Measurements from ENCODE around the gene DCBLD2. TPM values are rescaled to one million over a fixed set of nuclear protein-coding genes. Genes with fewer than 3 reads are reported as not detected.

Gene DCBLD2, protein sequence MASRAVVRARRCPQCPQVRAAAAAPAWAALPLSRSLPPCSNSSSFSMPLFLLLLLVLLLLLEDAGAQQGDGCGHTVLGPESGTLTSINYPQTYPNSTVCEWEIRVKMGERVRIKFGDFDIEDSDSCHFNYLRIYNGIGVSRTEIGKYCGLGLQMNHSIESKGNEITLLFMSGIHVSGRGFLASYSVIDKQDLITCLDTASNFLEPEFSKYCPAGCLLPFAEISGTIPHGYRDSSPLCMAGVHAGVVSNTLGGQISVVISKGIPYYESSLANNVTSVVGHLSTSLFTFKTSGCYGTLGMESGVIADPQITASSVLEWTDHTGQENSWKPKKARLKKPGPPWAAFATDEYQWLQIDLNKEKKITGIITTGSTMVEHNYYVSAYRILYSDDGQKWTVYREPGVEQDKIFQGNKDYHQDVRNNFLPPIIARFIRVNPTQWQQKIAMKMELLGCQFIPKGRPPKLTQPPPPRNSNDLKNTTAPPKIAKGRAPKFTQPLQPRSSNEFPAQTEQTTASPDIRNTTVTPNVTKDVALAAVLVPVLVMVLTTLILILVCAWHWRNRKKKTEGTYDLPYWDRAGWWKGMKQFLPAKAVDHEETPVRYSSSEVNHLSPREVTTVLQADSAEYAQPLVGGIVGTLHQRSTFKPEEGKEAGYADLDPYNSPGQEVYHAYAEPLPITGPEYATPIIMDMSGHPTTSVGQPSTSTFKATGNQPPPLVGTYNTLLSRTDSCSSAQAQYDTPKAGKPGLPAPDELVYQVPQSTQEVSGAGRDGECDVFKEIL
- 20.6 and 37.4 TPM in 2 replicates for total RNA-seq (2011; cell fraction: chromatin; rRNA removed; ENCODE audit: low replicate concordance)
- 16.2 and 19.3 TPM in 2 replicates for total RNA-seq (2011; cell fraction: nucleolus; rRNA removed)
- 28.5 and 39.2 TPM in 2 replicates for total RNA-seq (2011; cell fraction: nucleoplasm; rRNA removed)
- total RNA-seq (2014; rRNA removed) (5.1 and 6.1 TPM in 2 replicates), total RNA-seq (2014; rRNA removed; fragmentation: Illumina TruSeq; extraction: Trizol) (11.3 TPM in 2 replicates), total RNA-seq (2015; rRNA removed; fragmentation: Illumina TruSeq; extraction: Trizol) (9.8 and 14.6 TPM in 2 replicates), total RNA-seq (2021) (9.6 and 10.0 TPM in 2 replicates), polyA plus RNA-seq (2011; rRNA removed) (10.4 and 11.0 TPM in 2 replicates), polyA plus RNA-seq (2014; fragmentation: Illumina TruSeq; extraction: Trizol) (5.8 and 7.4 TPM in 2 replicates), polyA plus RNA-seq (2014; fragmentation: Nextera tagmentation; extraction: Ambion mirVana) (1 to 10 TPM; 2.7 to 4.1 TPM), polyA plus RNA-seq (2014; rRNA removed) (5.9 and 8.5 TPM in 2 replicates), polyA minus RNA-seq (2011; rRNA and poly(A)+ RNA removed) (24.1 and 32.7 TPM in 2 replicates), Bru-seq, nascent RNA (percentile 62 among the genes with signal in this experiment), BruChase-seq, experiment 1, labeled RNA remaining after a 2-hour chase (percentile 65 among the genes with signal in this experiment), BruChase-seq, experiment 2, labeled RNA remaining after a 6-hour chase (percentile 62 among the genes with signal in this experiment)
- polyA plus RNA-seq (2011; cell fraction: cytosol; rRNA removed): 3.4 and 3.6 TPM in 2 replicates
- 18.3 and 20.6 TPM in 2 replicates for polyA plus RNA-seq (2011; cell fraction: nucleus; rRNA removed)
- 3.5 and 5.6 TPM in 2 replicates for polyA plus RNA-seq (2012)
- 7.6 and 7.8 TPM in 2 replicates for polyA minus RNA-seq (2011; cell fraction: cytosol; rRNA and poly(A)+ RNA removed)
- 18.8 and 27.7 TPM in 2 replicates for polyA minus RNA-seq (2011; cell fraction: nucleus; rRNA and poly(A)+ RNA removed)
- long read RNA-seq, experiment 1, full-length matches to known transcripts: 4 of 34 reads
- long read RNA-seq, experiment 1, partial matches to known transcripts: 10 of 34 reads
- long read RNA-seq, experiment 1, other reads (novel, unspliced or antisense): 20 of 34 reads
- long read RNA-seq, experiment 2, partial matches to known transcripts: 3 of 6 reads
- long read RNA-seq, experiment 2, other reads (novel, unspliced or antisense): 3 of 6 reads
- long read RNA-seq, experiment 3, partial matches to known transcripts: 0 of 2 reads
- long read RNA-seq, experiment 3, other reads (novel, unspliced or antisense): 2 of 2 reads

DNA sequence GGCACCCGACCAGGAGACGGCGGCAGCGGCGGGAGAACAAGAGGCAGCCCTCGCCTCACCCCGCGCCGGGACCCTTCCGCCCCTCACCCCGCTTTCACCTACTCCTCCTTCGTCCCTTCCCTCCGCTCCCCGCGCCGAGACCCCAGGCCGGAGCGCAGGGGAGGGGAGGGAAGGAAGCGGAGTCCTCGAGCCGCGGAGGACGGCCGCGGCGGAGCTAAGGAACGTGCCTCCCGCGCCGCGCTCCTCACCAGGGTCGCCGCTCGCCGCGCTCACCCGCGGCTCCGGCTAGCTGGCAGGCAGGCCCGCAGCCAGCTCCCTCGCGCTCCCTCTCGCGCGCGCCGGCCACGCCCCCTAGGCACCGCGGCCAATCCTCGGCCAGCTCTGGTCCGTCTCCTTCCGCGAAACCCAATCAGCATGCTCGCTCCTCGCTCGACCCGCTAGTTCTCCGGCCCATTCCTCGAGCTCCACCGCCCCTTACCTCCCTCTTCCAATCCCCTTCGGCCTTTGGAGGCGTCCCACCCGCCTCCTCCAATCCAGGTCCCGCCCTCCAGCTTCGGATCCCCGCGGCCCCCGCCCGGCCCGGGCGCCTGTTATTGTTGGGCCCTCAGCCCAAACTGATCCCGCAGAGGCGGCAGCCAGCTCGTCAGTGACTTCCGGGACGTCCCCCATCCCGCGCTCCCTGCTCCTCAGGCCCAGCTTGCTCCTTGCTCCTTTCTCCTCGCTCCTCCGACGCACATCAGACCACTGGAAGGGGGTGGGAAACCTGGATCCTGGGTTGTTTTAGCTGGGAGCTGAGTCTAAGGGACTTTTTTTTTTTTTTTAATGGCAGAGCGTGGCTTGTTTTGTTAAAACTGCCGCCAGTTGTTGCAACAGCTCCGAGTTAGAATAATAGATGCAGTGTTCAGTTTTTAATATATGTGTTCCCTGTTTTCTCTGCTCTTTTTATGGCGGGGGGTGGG lies at the start of gene DCBLD2:
DCBLD2 (minus strand) TSS at position 304 of the 959 bp plus-strand sequence. CDS start 369 bp downstream, outside the sequence.
- H4K20me1 ChIP-seq (replicated peaks; ENCODE audit: control insufficient read depth, insufficient read depth, low read length): no peaks in the 10 kb centered on the region
- peak; percentile 99 for ATAC-seq
- no peaks in the 10 kb centered on the region for H3K36me3 ChIP-seq (ENCODE audit: control insufficient read depth, insufficient read depth, low read length)
- 1% methylated on average over 24 of the region's 86 CpGs for WGBS (ENCODE audit: insufficient coverage, low coverage, missing lambda C conversion rate)
- H3K9me1 ChIP-seq (ENCODE audit: control insufficient read depth, insufficient read depth, low read length): no peaks in the 10 kb centered on the region
- FAIRE-seq: peak; percentile 90
- H3K9me3 ChIP-seq (replicated peaks; ENCODE audit: control insufficient read depth, insufficient read depth, low read depth, low read length): no peaks in the 10 kb centered on the region
- CTCF ChIA-PET (ENCODE audit: low intra/inter-chr PET ratio): no interaction called here
- H3K4me2 ChIP-seq (ENCODE audit: insufficient read depth, low read length): peak within 1 kb of the TSS; percentile 82
- H2AFZ ChIP-seq (ENCODE audit: low read depth, low read length): peak within 1 kb of the TSS; percentile 97
- peak within 1 kb of the TSS; percentile 79 for H3K4me3 ChIP-seq
- BruUV-seq (replicated peaks): no TSS peak
- in situ Hi-C loops (cut with MboI): no loop called here
- H3K4me1 ChIP-seq (replicated peaks in 1 of 2; ENCODE audit: control insufficient read depth in 2 of 2, insufficient read depth in 2 of 2, low read length in 2 of 2): peaks cover 3 to 9% of the 10 kb centered on the region in 2 experiments; a peak in 4 of 5 replicates
- peaks cover 38% of the 10 kb centered on the region for H3K79me2 ChIP-seq (ENCODE audit: control insufficient read depth, insufficient read depth, low read length)
- H3K27me3 ChIP-seq (ENCODE audit: control insufficient read depth in 2 of 2, insufficient read depth in 2 of 2, low read length in 2 of 2): no peaks in the 10 kb centered on the region
- peak within 1 kb of the TSS; percentile 79 to 95 for H3K9ac ChIP-seq (ENCODE audit: insufficient read depth in 1 of 2, low read depth in 2 of 2, low read length in 2 of 2)
- DNase-seq (ENCODE audit: extremely low read depth in 1 of 4, low spot score in 3 of 4): peak; percentile 94 to 98 (median 96)
- POLR2A ChIA-PET: interaction anchor here (0.8 to 1.9 kb wide), 3 partner anchors 10 to 196 kb away, joined by 3 to 5 read pairs (median 5); no protein-coding TSS in a partner anchor
- intact Hi-C loops (cut with micrococcal nuclease): loop anchor here (5.0 kb wide), 1 partner anchor 81 kb away; no protein-coding TSS in a partner anchor
- H3K27ac ChIP-seq (ENCODE audit: extremely low read depth, low read depth, low read length): peak within 1 kb of the TSS; percentile 72
- TF ChIP-seq RFX5 (IDR thresholded peaks at IDR 0.05; ENCODE audit: low read depth, low read length) (no peak), PHF20 (IDR thresholded peaks at IDR 0.05; ENCODE audit: partially characterized antibody) (peak; percentile 73), GTF2E2 (tag; IDR thresholded peaks at IDR 0.05) (no peak), HCFC1 (IDR thresholded peaks at IDR 0.05; ENCODE audit: low read depth, low read length) (peak; percentile 23; the same call in 1 of the 2 replicates), ZNF280B (CRISPR knock-in tag; IDR thresholded peaks at IDR 0.05) (no peak), BACH1 (tag; IDR thresholded peaks at IDR 0.05) (no peak), ZFX (CRISPR knock-in tag; IDR thresholded peaks at IDR 0.05) (peak; percentile 84), RCOR1 (IDR thresholded peaks at IDR 0.05; ENCODE audit: borderline replicate concordance in 1 of 2, low read depth in 2 of 2, low read length in 2 of 2) (peak in 1 of 2 experiments; percentile 61; a peak in 1 of 4 replicates)
- TF ChIP-seq, protein P1, sequence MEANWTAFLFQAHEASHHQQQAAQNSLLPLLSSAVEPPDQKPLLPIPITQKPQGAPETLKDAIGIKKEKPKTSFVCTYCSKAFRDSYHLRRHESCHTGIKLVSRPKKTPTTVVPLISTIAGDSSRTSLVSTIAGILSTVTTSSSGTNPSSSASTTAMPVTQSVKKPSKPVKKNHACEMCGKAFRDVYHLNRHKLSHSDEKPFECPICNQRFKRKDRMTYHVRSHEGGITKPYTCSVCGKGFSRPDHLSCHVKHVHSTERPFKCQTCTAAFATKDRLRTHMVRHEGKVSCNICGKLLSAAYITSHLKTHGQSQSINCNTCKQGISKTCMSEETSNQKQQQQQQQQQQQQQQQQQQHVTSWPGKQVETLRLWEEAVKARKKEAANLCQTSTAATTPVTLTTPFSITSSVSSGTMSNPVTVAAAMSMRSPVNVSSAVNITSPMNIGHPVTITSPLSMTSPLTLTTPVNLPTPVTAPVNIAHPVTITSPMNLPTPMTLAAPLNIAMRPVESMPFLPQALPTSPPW (CRISPR knock-in tag; IDR thresholded peaks at IDR 0.05): peak; percentile 81
